C4-2B (cell line): ENCODE results near the gene DACT1.

Experiments
- H3K27ac ChIP-seq: fragments of 450-650 bp; 2 replicates; pipeline ENCODE4 v1.5.1; 2017
- ZFX ChIP-seq: fragments of 450-650 bp; IDR thresholded peaks from 2 replicates; pipeline ENCODE4 v1.6.1; 2017
- TF ChIP-seq, protein P1 (sequence below): fragments of 450-650 bp; conservative IDR thresholded peaks from 2 replicates; pipeline ENCODE4 v1.5.1; 2017; ENCODE audit warnings: mild to moderate bottlenecking

Gene DACT1

DNA sequence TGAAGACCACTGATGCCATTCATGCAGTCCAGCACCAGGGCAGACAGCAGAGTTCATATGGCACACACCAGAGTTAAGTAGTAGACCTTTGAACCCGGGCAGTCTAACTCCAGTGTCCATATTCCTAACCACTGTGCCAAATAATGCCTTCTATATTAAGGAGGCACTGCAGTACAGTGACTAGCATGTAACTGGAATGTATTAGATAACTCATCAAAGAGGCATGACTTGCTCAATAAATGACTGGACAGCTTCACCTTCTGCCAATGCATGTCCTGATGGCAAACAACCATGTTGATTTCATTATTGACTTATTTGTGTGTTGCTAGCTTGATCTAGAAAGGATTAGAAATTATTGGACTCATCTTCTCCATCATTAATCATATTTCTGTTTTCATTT, 40.2 kb downstream of the DACT1 start:
- no peak overlapping the region for H3K27ac ChIP-seq
- TF ChIP-seq, protein P1, sequence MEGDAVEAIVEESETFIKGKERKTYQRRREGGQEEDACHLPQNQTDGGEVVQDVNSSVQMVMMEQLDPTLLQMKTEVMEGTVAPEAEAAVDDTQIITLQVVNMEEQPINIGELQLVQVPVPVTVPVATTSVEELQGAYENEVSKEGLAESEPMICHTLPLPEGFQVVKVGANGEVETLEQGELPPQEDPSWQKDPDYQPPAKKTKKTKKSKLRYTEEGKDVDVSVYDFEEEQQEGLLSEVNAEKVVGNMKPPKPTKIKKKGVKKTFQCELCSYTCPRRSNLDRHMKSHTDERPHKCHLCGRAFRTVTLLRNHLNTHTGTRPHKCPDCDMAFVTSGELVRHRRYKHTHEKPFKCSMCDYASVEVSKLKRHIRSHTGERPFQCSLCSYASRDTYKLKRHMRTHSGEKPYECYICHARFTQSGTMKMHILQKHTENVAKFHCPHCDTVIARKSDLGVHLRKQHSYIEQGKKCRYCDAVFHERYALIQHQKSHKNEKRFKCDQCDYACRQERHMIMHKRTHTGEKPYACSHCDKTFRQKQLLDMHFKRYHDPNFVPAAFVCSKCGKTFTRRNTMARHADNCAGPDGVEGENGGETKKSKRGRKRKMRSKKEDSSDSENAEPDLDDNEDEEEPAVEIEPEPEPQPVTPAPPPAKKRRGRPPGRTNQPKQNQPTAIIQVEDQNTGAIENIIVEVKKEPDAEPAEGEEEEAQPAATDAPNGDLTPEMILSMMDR = no peak
- TF ChIP-seq ZFX = no peak

DNA sequence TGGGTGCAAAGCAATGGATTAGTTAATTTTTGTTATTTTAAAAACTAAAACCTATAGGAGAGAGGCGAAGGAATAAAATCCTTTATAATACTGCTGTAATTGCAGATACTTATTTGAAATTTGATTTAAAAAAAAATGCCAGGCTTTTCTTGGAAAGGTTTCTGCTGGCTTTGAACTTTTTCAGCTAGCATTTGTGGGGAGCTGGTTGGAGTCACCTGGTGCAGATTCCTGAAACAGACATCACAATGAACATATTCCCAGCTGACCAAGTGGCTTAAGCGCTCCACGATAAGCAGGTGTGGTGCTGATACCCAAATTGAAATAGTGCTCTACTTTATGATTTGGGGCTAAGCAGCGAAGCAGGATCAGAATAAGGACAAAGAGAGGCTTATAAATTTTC, 42.9 kb downstream of the DACT1 start:
- TF ChIP-seq, protein P1 = no peak
- TF ChIP-seq ZFX = no peak
- no peak overlapping the region for H3K27ac ChIP-seq

DNA sequence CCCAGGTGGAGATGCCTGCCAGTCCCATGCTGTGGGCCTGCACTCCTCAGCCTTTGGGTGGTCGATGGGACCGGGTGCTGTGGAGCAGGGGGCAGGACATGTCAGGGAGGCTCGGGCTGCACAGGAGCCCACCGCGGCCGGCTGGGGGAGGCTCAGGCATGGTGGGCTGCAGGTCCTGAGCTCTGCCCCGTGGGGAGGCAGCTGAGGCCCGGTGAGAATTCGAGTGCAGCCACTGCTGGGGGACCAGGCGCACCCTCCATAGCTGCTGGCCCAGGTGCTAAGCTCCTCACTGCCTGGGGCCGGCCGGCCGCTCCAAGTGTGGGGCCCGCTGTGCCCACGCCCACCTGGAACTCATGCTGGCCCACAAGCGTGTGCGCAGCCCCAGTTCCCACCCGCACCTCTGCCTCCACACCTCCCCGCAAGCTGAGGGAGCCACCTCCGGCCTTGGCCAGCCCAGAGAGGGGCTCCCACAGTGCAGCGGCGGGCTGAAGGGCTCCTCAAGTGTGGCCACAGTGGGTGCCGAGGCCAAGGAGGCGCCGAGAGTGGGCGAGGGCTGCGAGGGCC, 49.6 kb downstream of the DACT1 start:
- H3K27ac ChIP-seq = no peak overlapping the region
- no peak for TF ChIP-seq ZFX
- TF ChIP-seq, protein P1 = no peak

DNA sequence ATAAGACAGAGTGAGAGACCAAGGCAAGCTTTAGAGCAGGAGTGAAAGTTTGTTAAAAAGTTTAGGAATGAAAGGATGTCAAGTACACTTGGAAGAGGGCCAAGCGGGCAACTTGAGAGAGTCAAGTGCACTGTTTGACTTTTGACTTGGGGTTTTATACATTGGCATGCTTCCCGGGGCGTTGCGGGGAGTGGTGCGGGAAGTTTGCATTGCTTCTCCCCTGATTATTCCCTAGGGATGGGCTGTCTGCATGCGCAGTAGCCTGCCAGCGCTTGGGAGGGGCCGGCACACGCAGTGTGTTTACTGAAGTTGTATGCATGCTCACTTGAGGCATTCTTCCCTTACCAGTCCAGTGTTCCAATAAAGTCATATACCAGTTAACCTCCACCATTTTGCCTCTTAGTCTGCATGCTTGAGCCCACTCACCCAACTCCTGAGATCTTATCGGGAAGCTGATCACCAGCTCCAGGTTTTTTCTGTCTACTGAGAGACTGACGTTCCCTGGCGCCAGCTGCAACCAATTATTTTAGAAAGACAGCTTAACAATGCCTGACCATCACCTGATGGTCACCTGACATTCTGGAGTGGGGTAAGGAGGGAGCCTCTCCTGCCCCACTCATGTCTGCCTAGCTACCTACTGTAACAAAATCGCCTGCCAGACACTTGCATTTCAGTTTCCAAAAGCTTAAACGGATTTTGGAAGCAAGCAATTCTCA, 53.2 kb downstream of the DACT1 start:
- TF ChIP-seq ZFX = no peak
- TF ChIP-seq, protein P1 = no peak
- no peak overlapping the region for H3K27ac ChIP-seq

DNA sequence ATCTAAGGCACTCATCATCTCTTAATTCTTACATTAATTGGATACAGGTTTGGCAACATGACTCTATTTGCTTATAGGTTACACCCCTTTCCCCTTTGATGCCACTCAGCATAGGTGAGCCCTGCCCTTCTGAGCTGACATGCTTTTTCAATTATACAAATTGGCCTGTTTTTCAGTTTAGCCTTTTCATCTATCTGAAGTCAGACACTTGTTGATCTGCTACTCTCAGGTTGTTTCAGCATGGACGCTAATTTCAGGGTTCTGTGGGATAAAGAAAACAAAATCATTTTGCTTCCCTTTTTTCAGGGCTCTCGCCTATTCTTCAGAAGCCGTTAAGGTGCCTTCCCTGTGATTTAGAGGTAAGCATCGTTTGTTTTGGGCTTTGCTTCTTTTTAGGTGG, 55.3 kb downstream of the DACT1 start:
- no peak for TF ChIP-seq ZFX
- TF ChIP-seq, protein P1 = no peak
- H3K27ac ChIP-seq = no peak overlapping the region

- H3K27ac ChIP-seq = no peak overlapping the region
- no peak for TF ChIP-seq ZFX
- TF ChIP-seq, protein P1 = no peak
Measured at GRCh38 chr14:58695514-58695913, 57.8 kb downstream of the DACT1 start.

DNA sequence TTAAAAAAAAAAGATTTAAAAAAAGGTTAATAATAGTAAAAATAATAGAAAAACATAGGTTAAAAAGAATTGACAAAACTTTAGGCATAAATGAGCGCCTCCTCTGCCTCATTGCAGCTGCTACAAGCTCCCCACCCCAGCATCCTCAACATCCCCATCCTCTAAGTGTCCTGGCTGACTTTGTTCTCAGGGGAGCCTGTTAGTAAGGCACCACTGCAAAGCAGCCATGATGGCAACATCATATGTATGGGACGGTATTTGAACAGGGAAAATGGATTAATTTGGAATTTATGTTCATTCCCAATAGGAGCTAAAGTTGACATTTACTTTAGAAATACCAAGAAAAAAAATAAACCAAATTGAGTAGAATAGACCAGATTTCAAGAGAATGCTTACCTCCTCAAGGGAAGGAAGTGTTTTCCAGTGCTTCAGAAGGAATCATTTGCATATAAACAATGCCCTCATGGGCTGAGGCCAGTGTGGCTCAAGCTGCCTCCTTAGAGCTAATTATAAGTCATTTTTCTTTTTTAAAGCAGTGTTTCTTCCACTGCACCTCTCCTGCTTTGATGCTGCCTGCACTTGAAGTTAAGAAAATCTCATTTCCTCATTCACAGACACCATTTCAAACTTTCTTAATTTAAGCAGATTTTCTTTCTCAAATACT, 59.6 kb downstream of the DACT1 start:
- no peak overlapping the region for H3K27ac ChIP-seq

More for the DNA sequence above, 59.6 kb downstream of the DACT1 start:
- TF ChIP-seq, protein P1 = no peak
- TF ChIP-seq ZFX = no peak
